Gastroesophageal sphincter (tissue), 4 donors: ENCODE data around the gene TMEM164. TPM values are rescaled to one million over a fixed set of nuclear protein-coding genes. Genes with fewer than 3 reads are reported as not detected.

Experiments used
- ATAC-seq: fragments of 150-250 bp; one replicate; pipeline ENCODE4 v1.9.1; 2016; ENCODE audit warnings: mild to moderate bottlenecking, moderate library complexity
- H3K27ac ChIP-seq, 4 donors: fragments of 200-600 bp; sonication (generic) in 3 of 4; 1 replicate in 3 of 4; 2 replicates in 1 of 4; pipeline ENCODE4 v1.5.1; 2016 to 2019
- H3K27me3 ChIP-seq: fragments of 200-600 bp; sonication (generic); one replicate; pipeline ENCODE4 v1.5.1; 2019
- H3K36me3 ChIP-seq, 2 donors: fragments of 200-600 bp; sonication (generic); one replicate each; pipeline ENCODE4 v1.5.1; 2019; ENCODE audit warnings: control low read depth in 1 of 2
- H3K4me1 ChIP-seq, 3 donors: fragments of 200-600 bp; sonication (generic); 1 replicate in 2 of 3; 2 replicates in 1 of 3; pipeline ENCODE4 v1.5.1; 2016 to 2019; ENCODE audit warnings: control low read depth in 2 of 3
- H3K4me3 ChIP-seq, 2 donors: fragments of 200-600 bp; sonication (generic); one replicate each; pipeline ENCODE4 v1.5.1; 2019; ENCODE audit warnings: mild to moderate bottlenecking in 1 of 2, moderate library complexity in 1 of 2
- H3K9me3 ChIP-seq, 3 donors: fragments of 200-600 bp; sonication (generic); one replicate each; pipeline ENCODE4 v1.5.1; 2017 to 2019; ENCODE audit warnings: control low read depth in 2 of 3
- CTCF ChIP-seq, 4 experiments: fragments of 200-600 bp in 2 of 4; fragments of 450-650 bp in 2 of 4; sonication (generic) in 1 of 4; IDR thresholded peaks; one replicate each; pipeline ENCODE4 v1.5.1; 2017 to 2019; ENCODE audit warnings: antibody characterized with exemption in 4 of 4, mild to moderate bottlenecking in 2 of 4, moderate library complexity in 2 of 4
- EP300 ChIP-seq: sonication (generic); formaldehyde crosslinking; IDR thresholded peaks from one replicate; pipeline ENCODE4 v1.6.1; 2017; ENCODE audit warnings: antibody characterized with exemption, mild to moderate bottlenecking
- POLR2A ChIP-seq, 2 donors: fragments of 450-650 bp; IDR thresholded peaks; one replicate each; pipeline ENCODE4 v1.6.1; 2017; ENCODE audit warnings: antibody characterized with exemption in 2 of 2, mild to moderate bottlenecking in 2 of 2, moderate library complexity in 1 of 2
- POLR2AphosphoS5 ChIP-seq: sonication (generic); formaldehyde crosslinking; IDR thresholded peaks from one replicate; pipeline ENCODE4 v1.6.1; 2017; ENCODE audit warnings: antibody characterized with exemption
- WGBS, 2 donors: methylation state at CpG; one replicate each; pipeline ENCODE4 v1.1.5; 2018; ENCODE audit warnings: low coverage in 1 of 2; 5-methylcytosine and 5-hydroxymethylcytosine counted together
- total RNA-seq, 4 donors: library from RNA; depleted of rRNA; stranded (reverse); fragments of >200 nt; gene quantifications; one replicate each; pipeline ENCODE4 v1.1.0, GENCODE V29; 2016

TMEM164 gene
- total RNA-seq, 4 donors from 2014 or later = 7.8 to 12.9 (median 11.7) TPM

GRCh38 chrX:110000000-110000399 lies 2.9 kb upstream of the TMEM164 start:
- H3K9me3 ChIP-seq = no peaks in the 10 kb centered on the region
- no peak overlapping the region for H3K27ac ChIP-seq
- TF ChIP-seq POLR2A (IDR thresholded peaks at IDR 0.05) (no peak), CTCF (IDR thresholded peaks at IDR 0.05) (no peak), EP300 (no peak), POLR2AphosphoS5 (no peak)
- WGBS, 2 donors = 81 to 83% methylated on average over 3 of the region's 5 CpGs
- ATAC-seq = no peak
- H3K27me3 ChIP-seq = no peaks in the 10 kb centered on the region
- H3K4me1 ChIP-seq = peaks cover 0 to 25% (median 0%) of the 10 kb centered on the region in 3 donors
- H3K36me3 ChIP-seq = no peaks in the 10 kb centered on the region
- H3K4me3 ChIP-seq = no peak overlapping the region

GRCh38 chrX:110000847-110001713 lies 1.8 kb upstream of the TMEM164 start:
- no peaks in the 10 kb centered on the region for H3K27me3 ChIP-seq
- ATAC-seq = no peak
- H3K4me1 ChIP-seq = peaks cover 0 to 31% (median 0%) of the 10 kb centered on the region in 3 donors
- no peak for TF ChIP-seq POLR2AphosphoS5
- no peak for TF ChIP-seq EP300
- TF ChIP-seq CTCF (IDR thresholded peaks at IDR 0.05) = no peak
- no peak for TF ChIP-seq POLR2A (IDR thresholded peaks at IDR 0.05)
- H3K36me3 ChIP-seq = no peaks in the 10 kb centered on the region
- 55 to 76% methylated on average over 3 of the region's 16 CpGs for WGBS, 2 donors
- H3K27ac ChIP-seq = peak overlapping the region in 3 of 4 donors; percentile 91 to 97 (median 93)
- no peak overlapping the region for H3K4me3 ChIP-seq
- no peaks in the 10 kb centered on the region for H3K9me3 ChIP-seq

GRCh38 chrX:110001740-110002299 lies 1.1 kb upstream of the TMEM164 start:
- H3K36me3 ChIP-seq = no peaks in the 10 kb centered on the region
- no peaks in the 10 kb centered on the region for H3K27me3 ChIP-seq
- 20% methylated on average over 1 of the region's 13 CpGs; no CpG with 5 or more reads in 1 of the 2 donors for WGBS, 2 donors
- peak overlapping the region in 3 of 4 donors; percentile 91 to 97 (median 93) for H3K27ac ChIP-seq
- H3K4me1 ChIP-seq = peaks cover 0 to 39% (median 0%) of the 10 kb centered on the region in 3 donors
- H3K9me3 ChIP-seq = no peaks in the 10 kb centered on the region
- ATAC-seq = no peak
- H3K4me3 ChIP-seq = peak overlapping the region; percentile 70 to 75
- no peak for TF ChIP-seq CTCF (IDR thresholded peaks at IDR 0.05)
- no peak for TF ChIP-seq POLR2A (IDR thresholded peaks at IDR 0.05)
- TF ChIP-seq EP300 = no peak
- TF ChIP-seq POLR2AphosphoS5 = no peak

- ATAC-seq = no peak
- Histone ChIP-seq H3K27ac (peak overlapping the region; percentile 72 to 97 (median 92)), H3K9me3 (no peaks in the 10 kb centered on the region), H3K4me3 (peak overlapping the region; percentile 70 to 75), H3K36me3 (no peaks in the 10 kb centered on the region), H3K4me1 (peaks cover 0 to 44% (median 0%) of the 10 kb centered on the region in 3 donors), H3K27me3 (no peaks in the 10 kb centered on the region)
- 0 to 37% methylated on average over 12 of the region's 46 CpGs for WGBS, 2 donors
- TF ChIP-seq POLR2AphosphoS5 = no peak
- TF ChIP-seq POLR2A (IDR thresholded peaks at IDR 0.05) = no peak
- no peak for TF ChIP-seq CTCF (IDR thresholded peaks at IDR 0.05)
- TF ChIP-seq EP300 = no peak
Measured at GRCh38 chrX:110003167-110004156, 548 bp downstream of the TMEM164 start.
